Femur (tissue), 1 donor: ENCODE data around the gene COL6A2.
A peak's percentile ranks its signal among the peaks of the same experiment; 100 is the strongest.
"Not testable (repeated sequence)": the region's sequence is repeated elsewhere in the genome, so short reads cannot be mapped to it uniquely, and the experiment has no call there.

Source experiments
- DNase-seq: peaks from one replicate; pipeline ENCODE4 v3.0.0-alpha.2; 2017

The COL6A2 gene

DNA sequence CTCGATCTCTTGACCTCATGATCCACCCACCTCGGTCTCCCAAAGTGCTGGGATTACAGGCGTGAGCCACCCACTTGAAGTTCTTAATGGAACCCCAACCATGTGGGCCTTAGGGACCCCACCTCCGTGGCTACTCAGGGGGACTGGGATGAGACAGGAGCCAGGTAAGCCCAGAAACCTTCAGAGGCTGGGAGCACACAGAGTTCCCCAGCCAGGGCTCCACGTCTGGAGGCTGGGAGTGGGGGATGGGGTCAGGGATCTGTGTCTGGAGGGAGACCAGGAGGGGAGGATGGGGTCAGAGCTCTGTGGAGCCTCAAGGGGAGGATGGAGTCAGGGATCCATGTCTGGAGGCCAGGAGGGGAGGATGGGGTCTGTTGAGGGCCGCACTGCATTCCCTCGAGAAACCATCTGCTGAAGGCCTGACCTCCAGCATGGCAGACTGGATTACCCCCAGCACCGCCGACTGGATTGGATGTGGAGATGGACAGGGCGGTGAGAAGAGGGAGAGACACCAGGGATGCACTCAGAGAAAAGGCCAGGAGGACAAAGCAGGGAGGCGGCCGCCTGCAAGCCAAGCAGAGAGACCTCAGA is 59.6 kb downstream of the COL6A2 start:
- DNase-seq, result peak; percentile 7

GRCh38 chr21:46157987-46158451 is 60.1 kb downstream of the COL6A2 start:
- DNase-seq, result peak; percentile 17

- peak; percentile 16 for DNase-seq
Observed at GRCh38 chr21:46158666-46159300, 60.9 kb downstream of the COL6A2 start.

- DNase-seq, result peak; percentile 9
Observed at GRCh38 chr21:46159390-46159789, 61.5 kb downstream of the COL6A2 start.

DNA sequence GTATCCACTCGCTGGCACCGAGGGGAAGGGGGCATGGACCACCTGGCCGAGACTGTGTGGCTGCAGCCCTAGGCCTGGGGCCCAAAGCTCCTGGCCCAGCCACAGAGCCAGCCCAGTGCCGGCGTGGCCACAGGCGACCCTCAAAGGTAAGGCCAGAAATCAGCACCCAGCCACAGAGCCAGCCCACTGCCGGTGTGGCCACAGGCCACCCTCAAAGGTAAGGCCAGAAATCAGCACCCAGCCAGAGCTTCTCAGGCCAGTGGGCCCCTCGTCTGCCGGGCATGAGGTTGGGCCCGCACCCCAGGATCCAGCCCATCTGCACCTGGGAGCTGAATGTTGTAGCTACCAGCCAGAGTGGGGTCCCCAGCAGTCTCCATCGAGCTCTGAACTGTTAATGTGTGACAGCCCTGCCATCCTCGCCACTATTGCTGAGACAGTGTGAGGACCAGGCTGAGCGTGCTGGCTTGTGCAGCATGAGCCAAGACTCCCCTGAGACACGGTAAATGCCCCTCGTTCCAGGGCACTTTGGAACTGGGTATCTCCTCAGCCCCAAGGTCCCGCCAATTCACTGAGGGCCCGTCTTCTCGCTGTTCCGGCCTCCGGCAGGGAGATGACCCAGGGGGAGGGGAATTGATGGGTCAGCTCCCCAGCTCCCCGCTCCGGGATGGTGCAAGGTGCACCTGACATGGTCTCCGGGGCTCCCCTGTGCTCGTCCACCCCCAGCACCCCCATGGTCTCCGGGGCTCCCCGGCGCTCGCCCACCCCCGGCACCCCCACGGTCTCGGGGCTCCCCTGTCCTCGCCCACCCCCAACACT is 62.1 kb downstream of the COL6A2 start:
- DNase-seq, result peak; percentile 15

DNA sequence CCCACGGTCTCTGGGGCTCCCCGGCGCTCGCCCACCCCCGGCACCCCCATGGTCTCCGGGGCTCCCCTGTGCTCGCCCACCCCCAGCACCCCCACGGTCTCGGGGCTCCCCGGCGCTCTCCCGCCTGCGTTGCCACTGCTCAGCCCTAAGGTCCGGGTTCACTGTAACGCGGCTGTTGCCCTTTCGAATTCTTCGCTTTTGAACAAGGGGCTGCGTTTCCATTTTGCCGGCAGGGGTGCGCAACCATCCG is 62.7 kb downstream of the COL6A2 start:
- DNase-seq, result no peak

DNA sequence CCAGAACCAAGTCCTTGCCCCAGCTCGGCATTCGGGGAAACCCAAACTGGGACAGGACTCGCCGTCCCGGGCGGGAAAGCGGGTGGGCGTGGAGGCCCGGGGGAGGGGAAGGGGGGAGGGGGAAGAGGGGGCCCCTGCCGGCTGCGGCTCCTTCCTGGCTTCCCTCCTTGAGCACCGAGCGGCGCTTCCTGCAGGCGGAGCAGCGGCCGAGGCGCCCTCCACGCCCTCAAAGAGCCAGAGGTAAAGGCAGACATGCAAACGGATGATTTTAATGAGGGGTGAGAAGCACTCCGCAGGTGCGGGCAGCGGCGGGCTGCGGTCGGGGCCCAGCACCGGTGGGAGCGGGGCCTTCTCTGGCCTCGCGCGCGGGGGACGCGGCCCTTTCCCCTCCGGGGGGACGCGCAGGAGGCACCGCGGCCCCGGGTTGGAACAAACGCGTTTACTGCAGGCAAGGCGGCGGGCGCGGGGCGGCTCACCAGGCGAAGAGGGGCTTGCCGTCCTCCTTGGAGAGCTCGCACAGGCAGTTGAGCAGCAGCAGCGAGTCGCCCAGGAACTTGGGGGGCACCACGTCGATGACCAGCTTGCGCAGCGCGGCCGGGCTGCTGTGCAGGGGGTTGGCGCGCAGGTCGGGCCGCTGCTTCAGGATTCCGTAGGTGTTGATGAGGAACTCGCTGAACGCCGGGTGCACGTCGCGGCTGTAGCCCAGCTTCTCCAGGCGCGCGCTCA is 63.2 kb downstream of the COL6A2 start:
- DNase-seq, result peak; percentile 20

DNA sequence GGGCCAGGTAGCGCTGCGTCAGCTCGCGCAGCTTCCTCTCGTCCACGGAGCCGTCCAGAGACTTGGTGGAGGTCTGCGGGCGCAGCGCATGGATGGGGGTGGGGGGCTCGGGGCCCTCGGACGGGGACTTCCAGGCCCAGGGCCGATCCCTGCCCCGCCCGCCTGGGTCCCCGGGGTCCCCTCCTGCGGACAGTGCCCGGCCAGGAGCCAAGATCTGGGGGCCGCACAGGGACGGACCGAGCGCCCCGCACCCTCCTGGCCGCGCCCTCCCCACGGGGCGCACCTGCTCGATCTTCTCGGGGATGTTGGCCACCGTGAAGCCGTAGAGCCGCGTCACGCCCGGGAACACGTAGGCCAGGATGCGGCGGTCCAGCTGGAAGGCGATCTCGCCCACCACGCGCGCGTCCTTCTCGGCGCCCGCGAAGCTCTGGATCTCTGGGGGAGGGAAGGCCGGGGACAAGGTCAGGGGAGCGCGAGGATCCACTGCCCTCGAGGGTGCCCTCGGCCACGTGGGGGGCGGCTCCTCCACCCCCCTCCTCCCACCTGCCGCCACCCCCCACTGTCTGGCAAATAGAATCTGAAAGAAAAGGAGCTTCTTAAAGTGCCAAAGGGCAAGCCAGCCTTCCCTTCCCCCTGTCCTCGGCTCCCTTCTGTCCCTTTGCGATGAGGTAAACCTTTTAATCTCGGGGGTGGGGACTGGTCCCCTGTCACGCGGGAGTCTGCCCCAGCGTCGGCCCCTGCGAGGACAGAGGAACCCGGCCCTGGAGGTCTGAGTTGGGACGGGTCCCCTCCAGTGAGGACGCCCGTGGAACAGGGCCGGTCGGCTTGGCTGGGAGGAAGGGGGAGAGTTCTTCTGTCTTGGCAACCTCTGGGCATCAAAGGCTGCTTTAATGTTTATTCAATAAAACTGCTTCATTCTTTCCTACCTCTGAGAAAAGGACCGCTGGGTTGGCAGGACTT is 64.0 kb downstream of the COL6A2 start:
- peak; percentile 25 for DNase-seq

GRCh38 chr21:46163380-46163779 is 65.5 kb downstream of the COL6A2 start:
- peak; percentile 8 for DNase-seq

- no peak for DNase-seq
Observed at GRCh38 chr21:46165098-46165497, 67.2 kb downstream of the COL6A2 start.

- DNase-seq, result peak; percentile 12
Observed at GRCh38 chr21:46168238-46168637, 70.3 kb downstream of the COL6A2 start.

DNA sequence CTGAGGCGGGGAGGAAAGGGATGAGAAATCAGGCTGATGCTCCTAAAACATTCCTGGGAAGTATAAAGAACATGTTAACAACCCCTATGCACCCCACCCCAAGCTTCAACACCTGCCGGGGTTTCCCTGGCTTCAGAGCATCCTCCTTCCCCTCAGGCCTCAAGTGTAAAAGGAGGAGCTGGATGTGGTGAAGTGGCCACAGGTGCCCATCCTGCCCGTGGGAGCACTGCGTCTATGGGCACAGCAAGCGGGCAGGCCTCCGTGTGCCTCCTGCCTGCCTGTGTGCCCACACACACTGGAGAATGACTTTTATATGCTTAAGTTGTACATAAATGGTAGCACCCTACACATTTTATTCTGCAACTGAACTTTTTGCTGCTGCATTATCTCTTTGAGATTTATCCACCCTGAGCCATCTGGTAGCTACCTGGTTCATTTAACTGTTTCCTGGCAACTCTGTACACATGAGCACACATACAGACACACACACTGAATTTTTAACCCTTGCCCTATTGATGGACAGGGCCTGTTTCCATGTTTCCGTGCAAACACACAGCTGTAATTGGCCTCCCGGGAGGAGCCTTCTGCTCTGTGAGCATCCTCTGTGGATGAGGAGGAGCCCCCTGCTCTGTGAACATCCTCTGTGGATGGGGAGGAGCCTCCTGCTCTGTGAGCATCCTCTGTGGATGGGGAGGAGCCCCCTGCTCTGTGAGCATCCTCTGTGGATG is 70.9 kb downstream of the COL6A2 start:
- DNase-seq, result no peak

DNA sequence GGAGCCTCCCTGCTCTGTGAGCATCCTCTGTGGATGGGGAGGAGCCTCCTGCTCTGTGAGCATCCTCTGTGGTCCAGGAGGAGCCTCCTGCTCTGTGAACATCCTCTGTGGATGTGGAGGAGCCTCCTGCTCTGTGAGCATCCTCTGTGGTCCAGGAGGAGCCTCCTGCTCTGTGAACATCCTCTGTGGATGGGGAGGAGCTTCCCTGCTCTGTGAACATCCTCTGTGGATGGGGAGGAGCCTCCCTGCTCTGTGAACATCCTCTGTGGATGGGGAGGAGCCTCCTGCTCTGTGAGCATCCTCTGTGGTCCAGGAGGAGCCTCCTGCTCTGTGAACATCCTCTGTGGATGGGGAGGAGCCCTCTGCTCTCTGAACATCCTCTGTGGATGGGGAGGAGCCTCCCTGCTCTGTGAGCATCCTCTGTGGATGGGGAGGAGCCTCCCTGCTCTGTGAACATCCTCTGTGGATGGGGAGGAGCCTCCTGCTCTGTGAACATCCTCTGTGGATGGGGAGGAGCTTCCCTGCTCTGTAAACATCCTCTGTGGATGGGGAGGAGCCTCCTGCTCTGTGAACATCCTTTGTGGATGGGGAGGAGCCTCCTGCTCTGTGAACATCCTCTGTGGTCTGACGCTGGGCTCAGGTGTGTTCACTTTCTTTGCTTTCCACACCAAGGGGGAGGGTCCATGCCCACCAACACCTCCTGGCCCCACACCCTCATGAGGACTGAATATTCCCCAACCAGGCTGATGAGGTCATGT is 72.7 kb downstream of the COL6A2 start:
- DNase-seq, result peak; percentile 6

- DNase-seq, result no peak
Observed at GRCh38 chr21:46171585-46171984, 73.7 kb downstream of the COL6A2 start.

DNA sequence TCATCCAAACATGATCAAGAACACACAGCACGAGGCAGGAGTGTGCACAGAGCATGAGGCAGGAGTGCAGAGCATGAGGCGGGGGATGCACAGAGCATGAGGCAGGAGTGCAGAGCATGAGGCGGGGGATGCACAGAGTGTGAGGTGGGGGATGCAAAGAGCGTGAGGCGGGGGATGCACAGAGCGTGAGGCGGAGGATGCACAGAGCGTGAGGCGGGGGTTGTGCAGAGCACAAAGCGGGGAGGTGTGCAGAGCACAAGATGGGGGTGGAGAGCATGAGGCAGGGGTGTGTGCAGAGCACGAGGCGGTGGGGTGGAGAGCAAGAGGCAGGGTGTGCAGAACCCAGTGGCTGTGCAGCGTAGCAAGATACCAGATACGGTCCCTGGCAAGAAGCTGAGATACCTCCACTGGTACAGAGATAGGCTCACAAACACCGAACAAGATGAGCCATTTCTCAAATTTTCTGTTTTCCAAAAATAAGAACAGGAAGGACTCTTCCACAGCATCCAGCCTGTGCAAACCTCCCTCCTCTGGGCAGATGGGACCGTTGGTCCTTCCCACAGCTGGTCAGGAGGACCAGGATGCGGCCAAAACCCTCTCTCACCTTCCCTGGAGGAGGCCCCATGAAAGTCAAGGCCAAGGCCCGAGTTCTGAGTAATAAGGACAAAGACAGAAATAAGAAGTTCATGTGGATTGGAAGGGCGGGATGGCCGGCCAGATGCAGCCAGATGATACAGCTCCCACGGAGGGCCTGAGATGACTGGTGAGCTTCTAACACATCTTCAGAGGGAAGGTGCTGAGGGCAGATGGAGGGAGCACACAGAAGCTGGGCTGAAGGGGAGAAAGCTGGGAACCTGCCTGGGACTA is 74.3 kb downstream of the COL6A2 start:
- DNase-seq, result peak; percentile 12

- DNase-seq, result no peak
Observed at GRCh38 chr21:46172863-46173528, 75.1 kb downstream of the COL6A2 start.

- no peak for DNase-seq
Observed at GRCh38 chr21:46173573-46173972, 75.7 kb downstream of the COL6A2 start.

GRCh38 chr21:46176443-46177129 is 78.7 kb downstream of the COL6A2 start:
- DNase-seq, result not testable (repeated sequence)

GRCh38 chr21:46178961-46179360 is 81.0 kb downstream of the COL6A2 start:
- no peak for DNase-seq
